ENCODE results near the gene TRIM58. TPM values are rescaled to one million over a fixed set of nuclear protein-coding genes. Genes with fewer than 3 reads are reported as not detected.

The TRIM58 gene
- total RNA-seq, 1 experiment from 2014 or later: not detected

- no peaks in the 10 kb centered on the region for H3K27me3 Mint-ChIP-seq (ENCODE audit: insufficient read depth, unreplicated experiment)
- BruUV-seq (replicated peaks): no TSS peak
- no peaks in the 10 kb centered on the region for H3K4me1 Mint-ChIP-seq (ENCODE audit: insufficient read depth, unreplicated experiment)
- H3K4me3 Mint-ChIP-seq (ENCODE audit: unreplicated experiment): no peak within 1 kb of the TSS
- ChIA-PET CTCF (interaction anchor here (1.6 kb wide), 1 partner anchor 12 kb away, joined by 8 read pairs; no protein-coding TSS in a partner anchor), POLR2A (no interaction called here)
- H3K36me3 Mint-ChIP-seq (ENCODE audit: insufficient read depth, unreplicated experiment): no peaks in the 10 kb centered on the region
- TF ChIP-seq CTCF (IDR thresholded peaks at IDR 0.05; ENCODE audit: unreplicated experiment): no peak
- H3K9me3 Mint-ChIP-seq (ENCODE audit: unreplicated experiment): no peaks in the 10 kb centered on the region
- H3K27ac Mint-ChIP-seq (ENCODE audit: low read depth, unreplicated experiment): no peak within 1 kb of the TSS
- no peak for DNase-seq (ENCODE audit: unreplicated experiment)
- intact Hi-C loops (cut with micrococcal nuclease): no loop called here
Observed at GRCh38 chr1:247841796-247842195, 15.2 kb upstream of the TRIM58 start, which contains the start of gene OR11L1. TSS of gene OR11L1 (minus strand) at chr1:247841896. CDS start at chr1:247841896, 0 bp downstream.

- DNase-seq (ENCODE audit: unreplicated experiment): no peak
- Mint-ChIP-seq H3K27ac (ENCODE audit: low read depth, unreplicated experiment) (no peak overlapping the region), H3K4me3 (ENCODE audit: unreplicated experiment) (no peak overlapping the region), H3K4me1 (ENCODE audit: insufficient read depth, unreplicated experiment) (no peaks in the 10 kb centered on the region), H3K9me3 (ENCODE audit: unreplicated experiment) (no peaks in the 10 kb centered on the region), H3K36me3 (ENCODE audit: insufficient read depth, unreplicated experiment) (no peaks in the 10 kb centered on the region), H3K27me3 (ENCODE audit: insufficient read depth, unreplicated experiment) (no peaks in the 10 kb centered on the region)
- no TSS peak for BruUV-seq (replicated peaks)
- POLR2A ChIA-PET: interaction anchor here (0.8 kb wide), 1 partner anchor 34 kb away, joined by 3 read pairs; no protein-coding TSS in a partner anchor
- no peak for TF ChIP-seq CTCF (IDR thresholded peaks at IDR 0.05; ENCODE audit: unreplicated experiment)
- intact Hi-C loops (cut with micrococcal nuclease): no loop called here
- CTCF ChIA-PET: interaction anchor here (0.6 to 0.8 kb wide), 2 partner anchors 17 to 617 kb away, joined by 3 read pairs; no protein-coding TSS in a partner anchor
Observed at GRCh38 chr1:247843411-247843810, 13.6 kb upstream of the TRIM58 start.

- Mint-ChIP-seq H3K4me3 (ENCODE audit: unreplicated experiment) (no peak overlapping the region), H3K36me3 (ENCODE audit: insufficient read depth, unreplicated experiment) (no peaks in the 10 kb centered on the region), H3K27ac (ENCODE audit: low read depth, unreplicated experiment) (no peak overlapping the region), H3K9me3 (ENCODE audit: unreplicated experiment) (no peaks in the 10 kb centered on the region), H3K4me1 (ENCODE audit: insufficient read depth, unreplicated experiment) (peaks cover 5% of the 10 kb centered on the region), H3K27me3 (ENCODE audit: insufficient read depth, unreplicated experiment) (no peaks in the 10 kb centered on the region)
- no peak for TF ChIP-seq CTCF (IDR thresholded peaks at IDR 0.05; ENCODE audit: unreplicated experiment)
- ChIA-PET CTCF (interaction anchor here (0.6 kb wide), 1 partner anchor 121 kb away, joined by 3 read pairs; no protein-coding TSS in a partner anchor), POLR2A (no interaction called here)
- no peak for DNase-seq (ENCODE audit: unreplicated experiment)
- no TSS peak for BruUV-seq (replicated peaks)
- intact Hi-C loops (cut with micrococcal nuclease): no loop called here
Observed at GRCh38 chr1:247845011-247845692, 11.8 kb upstream of the TRIM58 start.

- H3K27ac Mint-ChIP-seq (ENCODE audit: low read depth, unreplicated experiment): no peak overlapping the region
- no peak for TF ChIP-seq CTCF (IDR thresholded peaks at IDR 0.05; ENCODE audit: unreplicated experiment)
- H3K27me3 Mint-ChIP-seq (ENCODE audit: insufficient read depth, unreplicated experiment): no peaks in the 10 kb centered on the region
- CTCF ChIA-PET: interaction anchor here (1.5 kb wide), 1 partner anchor 10 kb away, joined by 5 read pairs; no protein-coding TSS in a partner anchor
- no peak overlapping the region for H3K4me3 Mint-ChIP-seq (ENCODE audit: unreplicated experiment)
- DNase-seq (ENCODE audit: unreplicated experiment): no peak
- BruUV-seq (replicated peaks): no TSS peak
- intact Hi-C loops (cut with micrococcal nuclease): no loop called here
- no peaks in the 10 kb centered on the region for H3K9me3 Mint-ChIP-seq (ENCODE audit: unreplicated experiment)
- POLR2A ChIA-PET: no interaction called here
- H3K36me3 Mint-ChIP-seq (ENCODE audit: insufficient read depth, unreplicated experiment): no peaks in the 10 kb centered on the region
- peaks cover 5% of the 10 kb centered on the region for H3K4me1 Mint-ChIP-seq (ENCODE audit: insufficient read depth, unreplicated experiment)
Observed at GRCh38 chr1:247845693-247846017, 11.3 kb upstream of the TRIM58 start.

Measured in MCF 10A (cell line).